IPS DF 6.9 (cell line): ENCODE data around the gene E2F3.

ENCODE experiments used
- DNase-seq: peaks from one replicate; pipeline ENCODE4 v3.0.0-alpha.2; 2013; ENCODE audit warnings: low read depth, low spot score
- H3K27ac ChIP-seq: one replicate; pipeline ENCODE4 v1.5.1; 2013; ENCODE audit warnings: low read length, control low read depth
- H3K27me3 ChIP-seq: 2 replicates; pipeline ENCODE4 v1.6.1; 2013; ENCODE audit warnings: mild to moderate bottlenecking, low read length; ENCODE audit not compliant: control insufficient read depth, insufficient read depth
- H3K36me3 ChIP-seq: 2 replicates; pipeline ENCODE4 v1.6.1; 2013; ENCODE audit warnings: low read length; ENCODE audit not compliant: control insufficient read depth, insufficient read depth
- H3K4me1 ChIP-seq: 2 replicates; pipeline ENCODE4 v1.6.1; 2013; ENCODE audit warnings: low read length; ENCODE audit not compliant: control insufficient read depth, insufficient read depth
- H3K4me3 ChIP-seq: 2 replicates; pipeline ENCODE4 v1.5.1; 2013; ENCODE audit warnings: mild to moderate bottlenecking, low read length
- H3K9me3 ChIP-seq: 2 replicates; pipeline ENCODE4 v1.6.1; 2013; ENCODE audit warnings: low read length, inconsistent platforms; ENCODE audit not compliant: control insufficient read depth, insufficient read depth
- WGBS: extraction: QIAGEN DNeasy Blood & Tissue Kit; methylation state at CpG from one replicate; pipeline ENCODE4 v1.1.7; 2013; ENCODE audit warnings: mixed read lengths, missing lambda C conversion rate; ENCODE audit not compliant: insufficient read length, insufficient coverage; 5-methylcytosine and 5-hydroxymethylcytosine counted together

Gene E2F3

DNA sequence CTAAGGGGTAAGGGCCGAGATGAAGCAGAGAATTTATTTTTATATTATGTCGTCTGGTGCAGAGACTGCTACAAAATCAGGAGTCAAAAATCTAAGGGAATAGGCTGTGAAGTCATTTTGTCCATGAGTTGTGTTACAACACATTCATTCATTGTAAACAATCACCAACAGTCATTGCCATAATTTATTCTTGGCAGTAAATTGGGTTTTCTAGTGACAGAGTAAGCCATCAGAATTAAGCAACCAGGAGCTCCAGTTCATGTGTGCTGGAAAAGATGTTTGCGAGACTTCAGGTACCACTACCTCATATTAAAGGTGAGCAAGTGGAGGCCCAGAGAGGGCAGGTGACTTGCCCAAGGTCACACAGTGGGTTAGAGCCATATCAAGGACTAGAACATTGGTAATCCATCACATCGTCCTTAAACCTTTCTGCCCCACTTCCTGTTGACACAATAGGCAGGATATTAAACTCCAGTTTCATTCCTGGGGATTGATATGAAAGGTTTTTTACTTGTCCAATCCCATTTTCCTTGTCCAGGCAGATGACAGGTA, 46.0 kb downstream of the E2F3 start:
- Histone ChIP-seq H3K4me3 (no peak overlapping the region), H3K36me3 (no peaks in the 10 kb centered on the region), H3K4me1 (peaks cover 3% of the 10 kb centered on the region), H3K9me3 (no peaks in the 10 kb centered on the region), H3K27ac (no peak overlapping the region), H3K27me3 (no peaks in the 10 kb centered on the region)
- WGBS, result no CpG with 5 or more reads among the region's 4 CpGs
- DNase-seq, result no peak

DNA sequence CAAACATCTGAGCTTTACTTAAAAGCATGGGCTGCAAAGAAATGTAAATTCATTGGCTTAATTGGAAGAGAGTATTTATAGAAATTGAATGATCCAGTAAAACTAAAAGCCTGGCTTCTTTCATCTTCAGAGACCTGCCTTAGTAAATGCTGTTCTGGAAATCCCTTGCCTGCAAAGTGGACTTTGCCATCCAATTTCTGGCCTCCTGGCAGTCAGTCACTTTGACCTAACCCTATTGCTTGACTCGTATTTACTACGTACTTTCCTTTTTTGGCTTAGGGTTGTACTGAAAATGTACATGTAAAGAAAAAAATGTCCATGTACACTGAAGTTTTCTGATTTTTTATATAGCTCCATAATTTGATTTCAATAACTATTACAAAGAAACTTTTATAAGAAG, 47.1 kb downstream of the E2F3 start:
- no peak overlapping the region for H3K27ac ChIP-seq
- DNase-seq, result no peak
- H3K9me3 ChIP-seq, result no peaks in the 10 kb centered on the region
- no peak overlapping the region for H3K4me3 ChIP-seq
- H3K27me3 ChIP-seq, result no peaks in the 10 kb centered on the region
- H3K36me3 ChIP-seq, result no peaks in the 10 kb centered on the region
- no CpG with 5 or more reads among the region's 2 CpGs for WGBS
- peaks cover 3% of the 10 kb centered on the region for H3K4me1 ChIP-seq

DNA sequence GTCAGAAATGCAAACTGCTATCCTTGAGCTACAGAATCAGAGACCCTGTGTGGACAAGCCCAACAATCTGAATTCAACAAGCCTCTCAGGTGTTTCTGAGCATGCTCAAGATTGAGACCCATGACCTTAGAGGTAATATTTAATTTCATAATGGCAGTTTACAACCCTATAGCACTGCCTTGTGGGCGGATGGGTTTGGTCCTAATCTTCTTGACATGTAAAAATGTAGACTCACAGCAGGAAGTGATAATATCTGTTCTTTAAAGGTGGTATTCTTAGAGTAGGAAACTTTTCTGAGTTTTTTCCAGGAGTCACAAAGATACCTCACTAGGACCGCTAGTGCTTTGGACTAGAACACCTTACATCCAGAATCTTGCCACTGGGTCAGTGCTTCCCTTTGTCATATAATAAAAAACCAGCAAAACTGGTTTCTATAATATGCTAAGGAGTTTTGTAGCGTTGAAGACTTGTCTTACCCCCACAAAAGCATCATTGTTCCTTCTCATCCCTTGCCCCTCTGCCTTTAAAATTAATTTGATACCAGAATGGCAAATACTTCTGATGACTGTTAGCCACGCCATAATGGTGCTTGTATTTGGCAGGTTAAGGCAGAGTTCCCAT, 52.6 kb downstream of the E2F3 start:
- Histone ChIP-seq H3K4me1 (no peaks in the 10 kb centered on the region), H3K9me3 (no peaks in the 10 kb centered on the region), H3K27ac (no peak overlapping the region), H3K27me3 (no peaks in the 10 kb centered on the region), H3K4me3 (no peak overlapping the region), H3K36me3 (no peaks in the 10 kb centered on the region)
- WGBS, result no CpG with 5 or more reads among the region's 4 CpGs
- no peak for DNase-seq

DNA sequence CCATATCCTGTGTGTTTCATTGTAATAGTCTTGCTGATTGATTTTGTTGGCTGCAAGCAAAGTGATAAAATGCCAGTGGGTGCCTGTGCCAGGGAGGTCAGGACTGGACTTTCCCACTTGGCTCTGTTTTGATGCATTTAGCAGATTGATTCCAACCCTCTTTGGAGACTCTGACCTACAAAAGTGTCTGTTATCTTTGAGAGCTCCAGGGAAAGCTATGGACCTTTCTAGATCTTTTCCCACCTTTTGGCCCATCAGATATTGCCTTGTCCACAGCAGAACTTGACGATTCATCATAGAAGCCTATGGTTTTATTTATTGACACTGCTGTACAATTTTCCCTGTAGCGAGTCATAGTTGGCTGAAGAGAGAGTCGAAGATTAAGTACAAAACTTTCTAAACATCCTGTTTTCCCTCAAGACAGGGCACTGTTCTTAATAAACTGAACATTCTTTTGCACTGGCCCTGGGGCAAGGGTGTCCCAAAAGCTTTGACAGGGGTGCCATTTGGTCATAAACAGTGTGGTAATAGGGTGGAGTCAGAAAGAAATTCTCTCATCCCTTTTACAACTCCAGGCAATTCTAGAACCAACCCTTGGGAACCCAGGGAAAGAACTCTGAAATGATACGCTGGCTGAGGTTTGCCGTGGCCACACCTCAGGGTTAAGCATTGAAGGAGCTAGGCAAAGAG, 53.7 kb downstream of the E2F3 start:
- Histone ChIP-seq H3K4me3 (no peak overlapping the region), H3K9me3 (no peaks in the 10 kb centered on the region), H3K27ac (no peak overlapping the region), H3K4me1 (no peaks in the 10 kb centered on the region), H3K36me3 (no peaks in the 10 kb centered on the region), H3K27me3 (no peaks in the 10 kb centered on the region)
- no CpG with 5 or more reads among the region's 5 CpGs for WGBS
- no peak for DNase-seq

DNA sequence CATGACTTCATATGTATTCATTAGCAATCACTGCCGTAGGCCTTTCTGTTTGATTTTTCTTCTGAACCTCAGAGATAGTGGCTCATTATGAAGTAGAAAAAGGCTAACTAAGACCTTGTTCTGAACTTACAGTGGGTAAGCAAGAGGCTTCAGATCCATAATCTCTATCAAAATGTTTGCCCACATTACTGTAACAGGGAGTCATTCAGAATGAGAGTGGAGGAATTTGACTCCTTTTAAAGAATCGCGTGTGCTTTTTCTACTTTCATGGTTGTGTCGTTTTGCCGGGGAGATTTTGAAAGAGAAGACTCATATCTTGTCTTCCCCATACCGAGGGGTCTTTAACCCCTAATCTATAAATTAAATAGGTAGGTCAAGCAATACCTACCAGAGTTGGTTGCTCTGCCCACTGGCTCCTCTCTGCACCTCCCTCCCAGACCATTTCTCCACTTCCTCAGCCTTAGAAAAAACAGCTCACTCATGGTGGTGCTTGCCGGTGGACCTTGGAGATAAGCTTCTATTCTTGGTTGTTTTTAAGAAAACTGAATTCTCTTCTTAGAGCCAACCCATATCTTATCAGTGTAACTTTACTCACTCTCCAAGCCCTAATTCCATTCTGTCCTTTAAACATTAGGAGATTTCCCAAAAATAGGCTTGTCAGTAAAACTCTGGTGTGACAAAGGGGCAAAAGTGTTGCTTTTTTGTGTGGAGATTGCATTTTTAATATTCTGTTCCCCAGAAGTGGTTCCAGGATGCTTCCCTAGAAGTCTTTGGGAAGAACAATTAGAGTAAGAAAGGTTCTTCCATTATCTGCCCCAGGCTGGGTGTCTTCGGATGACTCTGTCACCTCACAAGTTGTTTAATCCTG, 56.6 kb downstream of the E2F3 start:
- Histone ChIP-seq H3K27me3 (no peaks in the 10 kb centered on the region), H3K27ac (no peak overlapping the region), H3K4me1 (no peaks in the 10 kb centered on the region), H3K36me3 (no peaks in the 10 kb centered on the region), H3K9me3 (no peaks in the 10 kb centered on the region), H3K4me3 (no peak overlapping the region)
- WGBS, result no CpG with 5 or more reads among the region's 8 CpGs
- no peak for DNase-seq

DNA sequence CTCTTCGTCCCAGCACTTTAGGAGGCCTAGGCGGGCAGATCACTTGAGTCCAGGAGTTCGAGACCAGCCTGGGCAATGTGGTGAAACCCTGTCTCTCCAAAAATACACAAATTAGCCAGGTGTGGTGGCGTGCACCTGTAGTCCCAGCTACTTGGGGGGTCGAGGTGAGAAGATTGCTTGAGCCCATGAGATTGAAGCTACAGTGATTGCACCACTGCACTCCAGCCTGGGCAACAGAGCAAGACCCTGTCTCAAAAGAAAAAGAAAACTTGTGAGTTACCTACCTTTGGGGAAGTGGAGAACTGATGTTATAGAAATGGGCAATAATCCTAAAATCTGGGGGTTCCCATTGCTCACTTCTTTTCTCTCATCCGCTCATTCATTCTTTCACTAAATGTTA, 58.0 kb downstream of the E2F3 start:
- Histone ChIP-seq H3K27me3 (no peaks in the 10 kb centered on the region), H3K9me3 (no peaks in the 10 kb centered on the region), H3K27ac (no peak overlapping the region), H3K4me3 (no peak overlapping the region), H3K4me1 (no peaks in the 10 kb centered on the region; the same call in 1 of the 2 replicates), H3K36me3 (no peaks in the 10 kb centered on the region)
- WGBS, result no CpG with 5 or more reads among the region's 6 CpGs
- no peak for DNase-seq

DNA sequence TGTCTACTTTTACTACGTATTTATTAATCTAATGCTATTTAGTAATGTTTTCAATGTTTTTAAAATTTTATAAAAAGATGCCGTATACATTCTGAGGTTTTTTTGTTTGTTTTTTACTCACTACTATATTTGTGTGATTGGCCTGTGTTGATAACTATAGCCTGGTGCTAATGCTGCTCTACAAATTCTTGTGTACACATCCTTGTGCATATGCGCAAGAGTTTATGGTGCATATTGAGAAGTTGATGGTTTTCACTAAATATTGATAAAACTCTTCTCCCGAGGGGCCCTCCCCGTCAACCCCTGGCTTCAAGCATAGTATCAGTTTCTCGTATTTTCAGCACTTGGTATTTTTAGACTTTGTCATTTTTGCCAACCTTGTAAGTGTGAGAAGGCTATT, 59.9 kb downstream of the E2F3 start:
- no peak overlapping the region for H3K27ac ChIP-seq
- no peak overlapping the region for H3K4me3 ChIP-seq
- H3K27me3 ChIP-seq, result no peaks in the 10 kb centered on the region
- H3K9me3 ChIP-seq, result no peaks in the 10 kb centered on the region
- no CpG with 5 or more reads among the region's 6 CpGs for WGBS
- no peak for DNase-seq
- H3K4me1 ChIP-seq, result no peaks in the 10 kb centered on the region; the same call in 1 of the 2 replicates
- no peaks in the 10 kb centered on the region for H3K36me3 ChIP-seq

DNA sequence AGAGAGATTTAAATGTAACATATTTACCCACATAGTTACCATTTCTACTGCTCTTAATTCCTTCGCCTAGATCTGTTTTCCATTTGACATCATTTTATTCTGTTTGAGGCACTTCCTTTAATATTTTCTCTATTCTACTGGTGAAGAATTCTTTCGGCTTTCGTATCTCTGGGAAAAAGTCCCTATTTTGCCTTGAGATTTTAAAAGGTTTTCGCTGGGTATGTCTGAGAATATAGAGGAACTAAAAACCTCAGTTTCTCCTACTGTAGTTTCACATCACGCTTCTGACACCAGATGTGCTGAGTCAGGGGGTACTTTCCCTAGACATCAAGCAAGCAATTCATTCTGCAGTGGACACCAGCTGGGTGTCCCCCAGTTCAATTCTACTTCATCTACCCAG, 61.7 kb downstream of the E2F3 start:
- no peaks in the 10 kb centered on the region; the same call in none of the 2 replicates for H3K4me1 ChIP-seq
- no CpG with 5 or more reads among the region's 5 CpGs for WGBS
- no peaks in the 10 kb centered on the region for H3K27me3 ChIP-seq
- no peak overlapping the region for H3K27ac ChIP-seq
- no peak for DNase-seq
- no peaks in the 10 kb centered on the region for H3K9me3 ChIP-seq
- H3K4me3 ChIP-seq, result no peak overlapping the region
- H3K36me3 ChIP-seq, result no peaks in the 10 kb centered on the region

DNA sequence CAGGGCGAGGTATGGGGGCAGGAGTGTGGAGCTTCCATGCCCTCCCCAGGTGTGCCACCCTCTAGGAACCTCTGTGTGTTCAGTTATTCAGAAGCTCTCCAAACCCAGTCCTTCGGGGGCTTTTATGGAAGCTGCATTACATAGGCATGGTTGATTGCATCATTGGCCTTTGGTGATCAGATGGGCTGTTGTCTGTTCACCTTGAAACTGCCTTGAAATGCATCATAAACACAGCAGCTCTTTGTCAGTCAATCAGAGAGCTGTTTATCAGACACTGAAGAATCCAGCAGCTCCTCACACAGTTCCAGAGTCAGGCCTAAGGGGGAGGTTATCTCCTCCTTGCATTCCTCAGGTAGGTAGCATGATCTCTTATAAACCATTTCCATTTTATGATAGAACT, 62.4 kb downstream of the E2F3 start:
- Histone ChIP-seq H3K9me3 (no peaks in the 10 kb centered on the region), H3K27me3 (no peaks in the 10 kb centered on the region), H3K36me3 (no peaks in the 10 kb centered on the region), H3K27ac (no peak overlapping the region), H3K4me3 (no peak overlapping the region), H3K4me1 (no peaks in the 10 kb centered on the region; the same call in none of the 2 replicates)
- no CpG with 5 or more reads among the region's 2 CpGs for WGBS
- no peak for DNase-seq

DNA sequence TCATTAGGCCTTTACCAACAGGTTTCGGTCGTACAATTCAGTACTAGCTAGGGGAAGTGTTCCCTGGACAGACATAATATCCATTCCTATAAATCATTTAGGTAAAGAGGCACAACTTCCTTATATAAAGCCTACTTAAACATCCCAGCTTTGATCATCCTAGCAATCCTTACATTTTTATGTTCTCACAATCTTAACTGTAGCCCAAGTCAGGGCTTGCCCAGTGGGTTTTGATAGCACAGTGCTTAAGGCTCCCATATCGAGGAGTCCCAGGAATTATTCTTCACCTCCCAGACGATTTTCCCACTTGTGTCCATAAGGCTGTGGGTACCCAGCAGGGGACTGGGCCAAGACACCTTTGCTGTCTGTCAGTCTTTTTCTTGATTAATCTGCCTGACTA, 63.2 kb downstream of the E2F3 start:
- no peak for DNase-seq
- Histone ChIP-seq H3K9me3 (no peaks in the 10 kb centered on the region), H3K36me3 (no peaks in the 10 kb centered on the region), H3K4me1 (no peaks in the 10 kb centered on the region; the same call in none of the 2 replicates), H3K27me3 (no peaks in the 10 kb centered on the region), H3K27ac (no peak overlapping the region), H3K4me3 (no peak overlapping the region)
- WGBS, result no CpG with 5 or more reads among the region's 4 CpGs
